ENCODE measurements around the gene AP5B1.

DNA sequence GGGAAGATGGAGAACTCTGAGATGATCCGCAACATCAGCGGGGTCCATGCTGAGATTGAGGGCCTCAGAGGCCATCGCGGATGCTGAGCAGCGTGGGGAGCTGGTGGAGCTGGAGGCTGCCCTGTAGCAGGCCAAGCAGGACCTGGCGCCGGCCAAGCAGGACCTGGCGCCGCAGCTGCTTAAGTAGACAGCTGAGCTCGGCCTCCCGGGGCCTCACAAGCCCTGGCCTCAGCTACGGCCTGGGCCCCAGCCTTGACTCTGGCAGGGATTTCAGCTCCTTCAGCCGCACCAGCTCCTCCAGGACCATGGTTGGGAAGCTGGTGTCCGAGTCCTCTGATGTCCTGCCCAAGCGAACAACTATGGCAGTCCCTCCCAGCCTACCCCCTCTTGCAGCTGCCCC lies 52.9 kb downstream of the AP5B1 start:
- TF ChIP-seq, protein P1, sequence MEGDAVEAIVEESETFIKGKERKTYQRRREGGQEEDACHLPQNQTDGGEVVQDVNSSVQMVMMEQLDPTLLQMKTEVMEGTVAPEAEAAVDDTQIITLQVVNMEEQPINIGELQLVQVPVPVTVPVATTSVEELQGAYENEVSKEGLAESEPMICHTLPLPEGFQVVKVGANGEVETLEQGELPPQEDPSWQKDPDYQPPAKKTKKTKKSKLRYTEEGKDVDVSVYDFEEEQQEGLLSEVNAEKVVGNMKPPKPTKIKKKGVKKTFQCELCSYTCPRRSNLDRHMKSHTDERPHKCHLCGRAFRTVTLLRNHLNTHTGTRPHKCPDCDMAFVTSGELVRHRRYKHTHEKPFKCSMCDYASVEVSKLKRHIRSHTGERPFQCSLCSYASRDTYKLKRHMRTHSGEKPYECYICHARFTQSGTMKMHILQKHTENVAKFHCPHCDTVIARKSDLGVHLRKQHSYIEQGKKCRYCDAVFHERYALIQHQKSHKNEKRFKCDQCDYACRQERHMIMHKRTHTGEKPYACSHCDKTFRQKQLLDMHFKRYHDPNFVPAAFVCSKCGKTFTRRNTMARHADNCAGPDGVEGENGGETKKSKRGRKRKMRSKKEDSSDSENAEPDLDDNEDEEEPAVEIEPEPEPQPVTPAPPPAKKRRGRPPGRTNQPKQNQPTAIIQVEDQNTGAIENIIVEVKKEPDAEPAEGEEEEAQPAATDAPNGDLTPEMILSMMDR (IDR thresholded peaks at IDR 0.05; ENCODE audit: insufficient read depth, low read length): no peak
- no peak for TF ChIP-seq POLR2AphosphoS5 (IDR thresholded peaks at IDR 0.05; ENCODE audit: low read depth)
- TF ChIP-seq, protein P2, sequence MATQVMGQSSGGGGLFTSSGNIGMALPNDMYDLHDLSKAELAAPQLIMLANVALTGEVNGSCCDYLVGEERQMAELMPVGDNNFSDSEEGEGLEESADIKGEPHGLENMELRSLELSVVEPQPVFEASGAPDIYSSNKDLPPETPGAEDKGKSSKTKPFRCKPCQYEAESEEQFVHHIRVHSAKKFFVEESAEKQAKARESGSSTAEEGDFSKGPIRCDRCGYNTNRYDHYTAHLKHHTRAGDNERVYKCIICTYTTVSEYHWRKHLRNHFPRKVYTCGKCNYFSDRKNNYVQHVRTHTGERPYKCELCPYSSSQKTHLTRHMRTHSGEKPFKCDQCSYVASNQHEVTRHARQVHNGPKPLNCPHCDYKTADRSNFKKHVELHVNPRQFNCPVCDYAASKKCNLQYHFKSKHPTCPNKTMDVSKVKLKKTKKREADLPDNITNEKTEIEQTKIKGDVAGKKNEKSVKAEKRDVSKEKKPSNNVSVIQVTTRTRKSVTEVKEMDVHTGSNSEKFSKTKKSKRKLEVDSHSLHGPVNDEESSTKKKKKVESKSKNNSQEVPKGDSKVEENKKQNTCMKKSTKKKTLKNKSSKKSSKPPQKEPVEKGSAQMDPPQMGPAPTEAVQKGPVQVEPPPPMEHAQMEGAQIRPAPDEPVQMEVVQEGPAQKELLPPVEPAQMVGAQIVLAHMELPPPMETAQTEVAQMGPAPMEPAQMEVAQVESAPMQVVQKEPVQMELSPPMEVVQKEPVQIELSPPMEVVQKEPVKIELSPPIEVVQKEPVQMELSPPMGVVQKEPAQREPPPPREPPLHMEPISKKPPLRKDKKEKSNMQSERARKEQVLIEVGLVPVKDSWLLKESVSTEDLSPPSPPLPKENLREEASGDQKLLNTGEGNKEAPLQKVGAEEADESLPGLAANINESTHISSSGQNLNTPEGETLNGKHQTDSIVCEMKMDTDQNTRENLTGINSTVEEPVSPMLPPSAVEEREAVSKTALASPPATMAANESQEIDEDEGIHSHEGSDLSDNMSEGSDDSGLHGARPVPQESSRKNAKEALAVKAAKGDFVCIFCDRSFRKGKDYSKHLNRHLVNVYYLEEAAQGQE (IDR thresholded peaks at IDR 0.05; ENCODE audit: insufficient replicate concordance, low read depth): no peak
- TF ChIP-seq GABPA (IDR thresholded peaks at IDR 0.05; ENCODE audit: low read depth): no peak
